Right lobe of liver (tissue), 6 donors: Measurements from ENCODE around the gene MRPL36. TPM values are rescaled to one million over a fixed set of nuclear protein-coding genes. Genes with fewer than 3 reads are reported as not detected.

Experiments
- ATAC-seq, 4 donors: fragments of 200-7000 bp; cut with Tn5 transposase; one replicate each; pipeline ENCODE4 v1.9.1; 2020; ENCODE audit warnings: mild to moderate bottlenecking in 4 of 4, moderate library complexity in 4 of 4
- DNase-seq, 3 donors: peaks; one replicate each; pipeline ENCODE4 v3.0.0-alpha.2; 2020
- H3K27ac ChIP-seq, 3 donors: fragments of 200-600 bp; one replicate each; pipeline ENCODE4 v1.8.0; 2022
- H3K27me3 ChIP-seq, 2 donors: fragments of 200-600 bp; one replicate each; pipeline ENCODE4 v1.8.0; 2022
- H3K36me3 ChIP-seq, 4 donors: fragments of 200-600 bp; sonication (generic) in 1 of 4; one replicate each; pipeline versions ENCODE4 v1.5.1 to v1.8.0; 2017 to 2022; ENCODE audit warnings: control low read depth in 1 of 4
- H3K4me1 ChIP-seq, 4 donors: fragments of 200-600 bp; sonication (generic) in 1 of 4; one replicate each; pipeline versions ENCODE4 v1.5.1 to v1.8.0; 2017 to 2022; ENCODE audit warnings: control low read depth in 1 of 4
- H3K4me3 ChIP-seq, 3 donors: fragments of 200-600 bp; one replicate each; pipeline ENCODE4 v1.8.0; 2022
- H3K9me3 ChIP-seq, 4 donors: fragments of 200-600 bp; sonication (generic) in 1 of 4; one replicate each; pipeline versions ENCODE4 v1.5.1 to v1.8.0; 2017 to 2022; ENCODE audit warnings: control low read depth in 1 of 4
- CTCF ChIP-seq, 4 donors: fragments of 200-600 bp in 3 of 4; fragments of 450-650 bp in 1 of 4; IDR thresholded peaks; one replicate each; pipeline versions ENCODE4 v1.5.1 to v1.8.0; 2016 to 2022; ENCODE audit warnings: antibody characterized with exemption in 4 of 4, mild to moderate bottlenecking in 2 of 4
- POLR2A ChIP-seq: fragments of 450-650 bp; IDR thresholded peaks from one replicate; pipeline ENCODE4 v1.6.1; 2017; ENCODE audit warnings: antibody characterized with exemption, mild to moderate bottlenecking
- WGBS: methylation state at CpG from one replicate; pipeline ENCODE4 v1.1.6; 2018; ENCODE audit warnings: low coverage, low lambda C conversion rate; ENCODE audit not compliant: insufficient coverage; ENCODE audit errors: missing lambda C conversion rate; 5-methylcytosine and 5-hydroxymethylcytosine counted together
- intact Hi-C, 2 donors: fragments of 100-400 bp; cut with DNase I; formaldehyde crosslinking; loops; one replicate each; pipeline versions ENCODE4 v1.11.2 to v1.14.1; 2022
- total RNA-seq, 6 experiments: library from RNA; depleted of rRNA in 2 of 6; stranded (reverse); fragments of >200 nt in 2 of 6; fragmentation: NEBNext Ultra II Directional in 3 of 6; extraction: Animal tissue kit (Norgen Biotek cat#: 25700) in 3 of 6; gene quantifications; one replicate each; pipeline versions ENCODE4 v1.1.0 to v1.2.4, GENCODE V29; 2016 to 2023
- donor health status: DM: no; HTN: yes; CAD: no.
- donor health status: DM: no; HTN: no; CAD: no.
- donor health status: DM: no; HTN: no; CAD: no.
- donor health status: DM: no; HTN: yes; CAD: no.
- donor health status: DM: no; HTN: yes; CAD: no.

Gene MRPL36
- total RNA-seq, 6 experiments from 2014 or later, result 30.7 to 40.0 (median 35.5) TPM

- WGBS, result 77% methylated on average over 12 of the region's 19 CpGs
- H3K4me1 ChIP-seq, result no peaks in the 10 kb centered on the region
- no peaks in the 10 kb centered on the region for H3K36me3 ChIP-seq
- no peak for ATAC-seq
- no peak overlapping the region for H3K4me3 ChIP-seq
- no peaks in the 10 kb centered on the region for H3K27me3 ChIP-seq
- peak in 1 of 3 donors; percentile 5 for DNase-seq
- H3K27ac ChIP-seq, result no peak overlapping the region
- no peaks in the 10 kb centered on the region for H3K9me3 ChIP-seq
- TF ChIP-seq POLR2A (no peak), CTCF (IDR thresholded peaks at IDR 0.05) (no peak)
- intact Hi-C loops, result no loop called here
These were observed 50.8 kb downstream of the MRPL36 start for GRCh38 chr5:1748845-1749244.

Other genes starting within 250 kb of the MRPL36 start
- gene NDUFS6, start 1.6 kb upstream of the MRPL36 start, total RNA-seq, result 10 to 100 TPM; 16.5 to 57.5 (median 23.7) TPM
- gene IRX4, start 83.1 kb upstream of the MRPL36 start, total RNA-seq, result not detected